Neural cell (in vitro differentiated cells): Measurements from ENCODE around the gene CRKL. TPM values are rescaled to one million over a fixed set of nuclear protein-coding genes. Genes with fewer than 3 reads are reported as not detected.

Experiments
- H2AFZ ChIP-seq: fragments of 200-600, 300-800 bp; sonication (generic), shearing (Covaris generic); 2 replicates; pipeline ENCODE4 v1.6.0; 2014; ENCODE audit warnings: low read depth, mild to moderate bottlenecking, antibody characterized with exemption, low read length, moderate library complexity
- H3F3A ChIP-seq: fragments of 200-600 bp; shearing (Covaris generic); 2 replicates; pipeline ENCODE4 v1.6.1; 2016; ENCODE audit warnings: mild to moderate bottlenecking, moderate library complexity, mixed read lengths, antibody characterized with exemption, low read length; ENCODE audit not compliant: insufficient read depth, poor library complexity, severe bottlenecking
- H3K27ac ChIP-seq: fragments of 200-600, 300-800 bp; sonication (generic), shearing (Covaris generic); 2 replicates; pipeline ENCODE4 v1.5.1; 2014; ENCODE audit warnings: mild to moderate bottlenecking, low read length, moderate library complexity
- H3K27me3 ChIP-seq: fragments of 300-800, 200-600 bp; sonication (generic), shearing (Covaris generic); 2 replicates; pipeline ENCODE4 v1.6.0; 2014; ENCODE audit warnings: mild to moderate bottlenecking, low read depth, low read length, moderate library complexity; ENCODE audit not compliant: insufficient read depth
- H3K36me3 ChIP-seq: fragments of 300-800, 200-600 bp; sonication (generic), shearing (Covaris generic); 2 replicates; pipeline ENCODE4 v1.5.1; 2014; ENCODE audit warnings: mild to moderate bottlenecking, antibody characterized with exemption, low read length, moderate library complexity; ENCODE audit not compliant: insufficient read depth
- H3K4me2 ChIP-seq: fragments of 300-800, 200-600 bp; sonication (generic), shearing (Covaris generic); 2 replicates; pipeline ENCODE4 v1.6.0; 2014; ENCODE audit warnings: mild to moderate bottlenecking, low read length
- H3K4me3 ChIP-seq: fragments of 300-800, 200-600 bp; sonication (generic), shearing (Covaris generic); 2 replicates; pipeline ENCODE4 v1.5.1; 2014; ENCODE audit warnings: mild to moderate bottlenecking, low read length, moderate library complexity
- H3K79me2 ChIP-seq: fragments of 200-600 bp; shearing (Covaris generic); replicated peaks from 2 replicates; pipeline ENCODE4 v1.6.0; 2014; ENCODE audit warnings: mild to moderate bottlenecking, low read length, moderate library complexity; ENCODE audit not compliant: insufficient read depth
- H3K9ac ChIP-seq: fragments of 300-800, 200-600 bp; sonication (generic), shearing (Covaris generic); 2 replicates; pipeline ENCODE4 v1.6.1; 2016; ENCODE audit warnings: mild to moderate bottlenecking, low read length, mixed read lengths
- H3K9me2 ChIP-seq: fragments of 200-600 bp; shearing (Covaris generic); 2 replicates; pipeline ENCODE4 v1.6.1; 2016; ENCODE audit warnings: mild to moderate bottlenecking, low read length, mixed read lengths; ENCODE audit not compliant: insufficient read depth
- H3K9me3 ChIP-seq: fragments of 200-600, 300-800 bp; sonication (generic), shearing (Covaris generic); 2 replicates; pipeline ENCODE4 v1.6.1; 2016; ENCODE audit warnings: mild to moderate bottlenecking, mixed run types, low read length, moderate library complexity, mixed read lengths
- H4K20me1 ChIP-seq: fragments of 200-600 bp; shearing (Covaris generic); 2 replicates; pipeline ENCODE4 v1.6.1; 2016; ENCODE audit warnings: mild to moderate bottlenecking, mixed run types; ENCODE audit not compliant: insufficient read depth
- CTCF ChIP-seq: fragments of 450-650 bp; IDR thresholded peaks from 2 replicates; pipeline ENCODE4 v1.5.1; 2014; ENCODE audit warnings: antibody characterized with exemption, mild to moderate bottlenecking, moderate library complexity; ENCODE audit not compliant: poor library complexity, severe bottlenecking
- EP300 ChIP-seq: fragments of 450-650 bp; conservative IDR thresholded peaks from 2 replicates; pipeline ENCODE4 v1.6.1; 2014; ENCODE audit warnings: antibody characterized with exemption, mild to moderate bottlenecking, moderate library complexity; ENCODE audit not compliant: poor library complexity, severe bottlenecking
- EZH2 ChIP-seq: fragments of 200-600, 300-800 bp; shearing (Covaris generic), sonication (generic); IDR thresholded peaks from 2 replicates; pipeline ENCODE4 v1.6.1; 2014; ENCODE audit warnings: antibody characterized with exemption, low read length, borderline replicate concordance, mild to moderate bottlenecking; ENCODE audit not compliant: insufficient read depth, poor library complexity, severe bottlenecking
- MXI1 ChIP-seq: fragments of 450-650 bp; conservative IDR thresholded peaks from 2 replicates; pipeline ENCODE4 v1.6.1; 2014; ENCODE audit warnings: antibody characterized with exemption, mild to moderate bottlenecking; ENCODE audit not compliant: poor library complexity, severe bottlenecking
- POLR2AphosphoS5 ChIP-seq: IDR thresholded peaks from 2 replicates; pipeline ENCODE4 v1.6.1; 2012
- RAD21 ChIP-seq: fragments of 450-650 bp; conservative IDR thresholded peaks from 2 replicates; pipeline ENCODE4 v1.6.1; 2014; ENCODE audit warnings: antibody characterized with exemption, mild to moderate bottlenecking, moderate library complexity
- SMC3 ChIP-seq: fragments of 450-650 bp; conservative IDR thresholded peaks from 2 replicates; pipeline ENCODE4 v1.6.1; 2014; ENCODE audit warnings: antibody characterized with exemption, mild to moderate bottlenecking, moderate library complexity; ENCODE audit not compliant: poor library complexity
- TAF1 ChIP-seq: IDR thresholded peaks from 2 replicates; pipeline ENCODE4 v1.6.1; 2012; ENCODE audit warnings: low read depth
- polyA plus RNA-seq: library from polyadenylated mRNA; depleted of rRNA; stranded (reverse); fragments of >200 nt; gene quantifications from 2 replicates; pipeline ENCODE4 v1.2.3, GENCODE V29; 2014
- TF ChIP-seq, protein P1 (sequence below): IDR thresholded peaks from 2 replicates; pipeline ENCODE4 v1.6.1; 2012; ENCODE audit warnings: borderline replicate concordance

Gene CRKL
- polyA plus RNA-seq, 1 donor from 2014 or later, result 46.8 TPM

- Histone ChIP-seq H3K27ac (no peak overlapping the region), H3K9me2 (no peaks in the 10 kb centered on the region), H3F3A (no peaks in the 10 kb centered on the region), H3K27me3 (no peaks in the 10 kb centered on the region), H3K9me3 (no peaks in the 10 kb centered on the region), H3K79me2 (no peaks in the 10 kb centered on the region), H4K20me1 (no peaks in the 10 kb centered on the region), H3K4me3 (no peak overlapping the region), H3K4me2 (no peak overlapping the region), H2AFZ (no peak overlapping the region), H3K36me3 (no peaks in the 10 kb centered on the region), H3K9ac (no peak overlapping the region)
- TF ChIP-seq TAF1, result no peak
- no peak for TF ChIP-seq MXI1
- no peak for TF ChIP-seq EZH2
- TF ChIP-seq RAD21, result no peak
- TF ChIP-seq SMC3, result no peak
- no peak for TF ChIP-seq POLR2AphosphoS5
- TF ChIP-seq EP300, result no peak
- TF ChIP-seq CTCF, result no peak
- TF ChIP-seq, protein P1, sequence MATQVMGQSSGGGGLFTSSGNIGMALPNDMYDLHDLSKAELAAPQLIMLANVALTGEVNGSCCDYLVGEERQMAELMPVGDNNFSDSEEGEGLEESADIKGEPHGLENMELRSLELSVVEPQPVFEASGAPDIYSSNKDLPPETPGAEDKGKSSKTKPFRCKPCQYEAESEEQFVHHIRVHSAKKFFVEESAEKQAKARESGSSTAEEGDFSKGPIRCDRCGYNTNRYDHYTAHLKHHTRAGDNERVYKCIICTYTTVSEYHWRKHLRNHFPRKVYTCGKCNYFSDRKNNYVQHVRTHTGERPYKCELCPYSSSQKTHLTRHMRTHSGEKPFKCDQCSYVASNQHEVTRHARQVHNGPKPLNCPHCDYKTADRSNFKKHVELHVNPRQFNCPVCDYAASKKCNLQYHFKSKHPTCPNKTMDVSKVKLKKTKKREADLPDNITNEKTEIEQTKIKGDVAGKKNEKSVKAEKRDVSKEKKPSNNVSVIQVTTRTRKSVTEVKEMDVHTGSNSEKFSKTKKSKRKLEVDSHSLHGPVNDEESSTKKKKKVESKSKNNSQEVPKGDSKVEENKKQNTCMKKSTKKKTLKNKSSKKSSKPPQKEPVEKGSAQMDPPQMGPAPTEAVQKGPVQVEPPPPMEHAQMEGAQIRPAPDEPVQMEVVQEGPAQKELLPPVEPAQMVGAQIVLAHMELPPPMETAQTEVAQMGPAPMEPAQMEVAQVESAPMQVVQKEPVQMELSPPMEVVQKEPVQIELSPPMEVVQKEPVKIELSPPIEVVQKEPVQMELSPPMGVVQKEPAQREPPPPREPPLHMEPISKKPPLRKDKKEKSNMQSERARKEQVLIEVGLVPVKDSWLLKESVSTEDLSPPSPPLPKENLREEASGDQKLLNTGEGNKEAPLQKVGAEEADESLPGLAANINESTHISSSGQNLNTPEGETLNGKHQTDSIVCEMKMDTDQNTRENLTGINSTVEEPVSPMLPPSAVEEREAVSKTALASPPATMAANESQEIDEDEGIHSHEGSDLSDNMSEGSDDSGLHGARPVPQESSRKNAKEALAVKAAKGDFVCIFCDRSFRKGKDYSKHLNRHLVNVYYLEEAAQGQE, result no peak
Measured at GRCh38 chr22:20869234-20869633, 48.0 kb upstream of the CRKL start.

GRCh38 chr22:20873214-20873613, 44.0 kb upstream of the CRKL start:
- Histone ChIP-seq H4K20me1 (no peaks in the 10 kb centered on the region), H2AFZ (no peak overlapping the region), H3K36me3 (no peaks in the 10 kb centered on the region), H3K4me3 (no peak overlapping the region), H3K27ac (no peak overlapping the region), H3K9me2 (no peaks in the 10 kb centered on the region), H3K9me3 (no peaks in the 10 kb centered on the region), H3K9ac (no peak overlapping the region), H3F3A (no peaks in the 10 kb centered on the region), H3K4me2 (no peak overlapping the region), H3K79me2 (no peaks in the 10 kb centered on the region), H3K27me3 (no peaks in the 10 kb centered on the region)
- TF ChIP-seq TAF1 (no peak), POLR2AphosphoS5 (no peak), SMC3 (no peak), EP300 (no peak), EZH2 (no peak), CTCF (no peak), MXI1 (no peak), RAD21 (no peak)
- TF ChIP-seq, protein P1, result no peak
